HG02884 (cell line): ENCODE data around the gene JAM3.
"Not testable (repeated sequence)": the region's sequence is repeated elsewhere in the genome, so short reads cannot be mapped to it uniquely, and the experiment has no call there.

Experiments used
- ATAC-seq: cut with Tn5 transposase; IDR thresholded peaks from one replicate; pipeline ENCODE4 v1.9.1; 2021; ENCODE audit warnings: mild to moderate bottlenecking, moderate library complexity; ENCODE audit not compliant: unreplicated experiment

JAM3 gene

GRCh38 chr11:134171951-134172350 is 103.1 kb downstream of the JAM3 start:
- no peak for ATAC-seq

- no peak for ATAC-seq
These were observed 104.4 kb downstream of the JAM3 start for GRCh38 chr11:134173296-134173695.

DNA sequence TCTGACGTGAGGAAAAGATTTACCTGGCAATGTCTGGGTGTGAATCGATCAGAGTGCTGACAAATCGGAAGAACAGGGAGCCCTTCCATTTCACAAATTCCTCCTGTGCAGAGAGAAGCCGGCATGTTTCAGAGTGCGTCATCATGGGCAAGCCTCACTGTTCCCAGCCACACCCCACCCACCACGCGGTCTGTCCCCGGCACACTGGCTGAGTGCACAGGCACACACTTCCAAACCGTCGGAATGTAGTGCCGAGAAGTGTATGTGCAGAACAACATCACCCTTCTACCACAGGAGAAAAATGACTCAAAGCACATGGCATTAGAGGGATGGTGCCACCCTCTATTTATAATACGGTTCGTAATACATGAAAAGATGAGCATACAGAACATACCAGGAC is 107.4 kb downstream of the JAM3 start:
- ATAC-seq = no peak

DNA sequence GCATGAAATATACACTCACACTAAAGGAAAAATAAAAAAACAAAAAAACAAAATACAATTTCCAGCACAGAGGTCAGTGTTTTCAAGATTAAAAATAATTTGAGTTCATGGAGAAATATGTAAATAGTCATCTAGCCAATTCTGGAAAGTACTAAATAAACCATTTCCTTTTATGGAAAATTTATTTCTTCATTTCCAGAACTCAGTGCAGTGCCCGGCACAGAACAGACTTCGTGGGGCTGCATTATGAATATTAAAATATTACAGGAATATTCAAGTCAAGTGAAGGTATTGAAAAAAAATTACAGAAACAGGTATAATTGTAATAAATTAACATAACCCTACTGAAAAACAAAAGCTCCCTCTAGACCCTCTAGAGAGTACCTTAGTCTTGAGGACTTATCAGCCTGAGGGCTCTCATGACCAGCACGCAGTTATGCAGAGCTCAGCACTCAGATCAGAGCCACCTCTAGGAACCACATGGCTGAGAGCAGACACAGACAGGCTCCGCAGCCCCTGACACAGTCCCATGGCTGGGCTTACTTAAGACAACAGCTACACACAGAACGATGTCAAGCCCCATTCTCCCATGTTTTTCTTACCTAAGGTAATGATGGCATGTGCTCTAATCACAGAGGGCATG is 109.3 kb downstream of the JAM3 start:
- no peak for ATAC-seq

DNA sequence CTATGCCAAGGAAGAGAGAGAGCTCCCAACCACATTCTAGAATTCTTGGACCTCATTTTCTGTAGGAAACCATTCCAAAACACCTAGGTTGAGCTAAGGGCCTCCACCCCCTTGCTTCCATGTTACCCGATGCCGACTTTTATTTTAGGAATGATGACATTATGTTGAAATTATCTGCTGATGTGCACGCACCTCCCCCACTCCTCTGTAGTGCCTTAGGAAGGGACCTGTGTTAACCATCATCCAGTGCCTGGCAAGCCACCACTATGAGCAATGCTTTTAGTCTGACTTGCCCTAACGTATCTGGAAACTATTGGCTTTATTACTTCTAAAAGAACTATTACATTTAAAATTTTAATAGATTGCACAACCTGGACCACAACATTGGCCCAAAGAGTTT is 112.8 kb downstream of the JAM3 start:
- no peak for ATAC-seq

DNA sequence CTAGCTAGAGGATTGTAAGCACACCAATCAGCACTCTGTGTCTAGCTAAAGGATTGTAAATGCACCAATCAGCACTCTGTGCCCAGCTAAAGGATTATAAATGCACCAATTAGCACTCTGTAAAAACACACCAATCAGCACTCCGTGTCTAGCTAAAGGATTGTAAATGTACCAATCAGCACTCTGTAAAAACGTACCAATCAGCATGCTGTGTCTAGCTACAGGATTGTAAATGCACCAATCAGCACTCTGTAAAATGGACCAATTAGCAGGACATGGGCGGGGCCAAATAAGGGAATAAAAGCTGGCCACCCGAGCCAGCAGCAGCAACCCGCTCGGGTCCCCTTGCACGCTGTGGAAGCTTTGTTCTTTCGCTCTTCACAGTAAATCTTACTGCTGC is 119.2 kb downstream of the JAM3 start:
- not testable (repeated sequence) for ATAC-seq

GRCh38 chr11:134196756-134197155 is 127.9 kb downstream of the JAM3 start:
- ATAC-seq = no peak

DNA sequence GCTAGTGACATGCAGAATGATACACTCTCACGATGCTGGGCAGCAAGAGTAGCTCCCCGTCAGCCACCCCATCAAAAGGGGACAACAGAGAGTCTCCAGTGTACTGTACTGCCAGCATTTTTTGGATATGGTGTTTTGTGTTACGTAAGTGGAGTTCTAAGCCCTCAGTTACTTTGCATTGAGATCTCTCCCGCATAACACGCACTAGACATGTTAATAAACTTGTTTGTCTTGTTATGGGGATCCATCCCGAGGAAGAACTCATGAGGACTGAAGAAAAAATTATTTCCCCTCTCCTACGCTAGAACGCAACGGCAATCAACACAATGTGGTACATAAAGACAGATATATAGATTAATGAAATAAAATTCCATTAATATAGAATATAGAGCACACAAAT is 130.7 kb downstream of the JAM3 start:
- ATAC-seq = no peak

DNA sequence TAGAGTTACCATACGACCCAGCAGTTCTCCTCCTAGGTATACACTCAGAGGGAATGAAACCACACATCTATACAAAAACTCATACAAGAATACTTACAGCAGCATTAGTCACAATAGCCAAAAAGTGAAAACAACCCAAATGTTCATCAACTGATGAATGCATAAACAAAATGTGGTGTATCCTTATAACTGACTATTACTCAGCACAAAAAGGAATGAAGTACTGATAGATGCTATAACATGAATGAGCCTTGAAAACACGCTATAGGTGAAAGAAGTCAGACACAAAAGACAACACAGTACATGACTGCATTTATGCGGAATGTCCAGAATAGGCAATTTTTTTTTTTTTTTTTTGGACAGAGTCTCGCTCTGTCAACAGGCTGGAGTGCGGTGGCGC is 131.8 kb downstream of the JAM3 start:
- ATAC-seq = no peak
